HL-60 (cell line): ENCODE measurements around the gene ANKRD30A.

ENCODE experiments used
- CTCF ChIP-seq: IDR thresholded peaks from one replicate; pipeline ENCODE4 v1.5.1; 2011; ENCODE audit warnings: low read length, control low read depth, inconsistent platforms; ENCODE audit not compliant: insufficient read depth
- POLR2AphosphoS5 ChIP-seq: IDR thresholded peaks from 2 replicates; pipeline ENCODE4 v1.6.1; 2012; ENCODE audit warnings: low read depth

- TF ChIP-seq CTCF (no peak), POLR2AphosphoS5 (no peak)
These were observed 96.6 kb downstream of the ANKRD30A start for GRCh38 chr10:37222046-37222445.
